ENCODE data around the gene MESP1.
"Not testable (repeated sequence)": the region's sequence is repeated elsewhere in the genome, so short reads cannot be mapped to it uniquely, and the experiment has no call there.

Gene MESP1

GRCh38 chr15:89750560-89751542 lies at the start of gene MESP1:
Gene MESP1 (minus strand): TSS chr15:89751249. CDS start chr15:89751231, 18 bp downstream.
- peak; percentile 63 to 75 for DNase-seq (ENCODE audit: low read depth in 2 of 2)

GRCh38 chr15:89799918-89800498 lies 49.0 kb upstream of the MESP1 start:
- no peak for DNase-seq (ENCODE audit: low read depth in 2 of 2)

GRCh38 chr15:89799011-89799911 lies 48.2 kb upstream of the MESP1 start:
- no peak for DNase-seq (ENCODE audit: low read depth in 2 of 2)

GRCh38 chr15:89797678-89798201 lies 46.7 kb upstream of the MESP1 start:
- DNase-seq (ENCODE audit: low read depth in 2 of 2), result no peak

- DNase-seq (ENCODE audit: low read depth in 2 of 2), result no peak
Observed at GRCh38 chr15:89795996-89796395, 44.9 kb upstream of the MESP1 start.

GRCh38 chr15:89794627-89795241 lies 43.7 kb upstream of the MESP1 start:
- no peak for DNase-seq (ENCODE audit: low read depth in 2 of 2)

GRCh38 chr15:89792106-89792805 lies 41.2 kb upstream of the MESP1 start:
- DNase-seq (ENCODE audit: low read depth in 2 of 2), result no peak

GRCh38 chr15:89790661-89791060 lies 39.6 kb upstream of the MESP1 start:
- DNase-seq (ENCODE audit: low read depth in 2 of 2), result no peak

GRCh38 chr15:89790206-89790605 lies 39.2 kb upstream of the MESP1 start:
- no peak for DNase-seq (ENCODE audit: low read depth in 2 of 2)

- DNase-seq (ENCODE audit: low read depth in 2 of 2), result not testable (repeated sequence)
Observed at GRCh38 chr15:89788585-89788984, 37.5 kb upstream of the MESP1 start.

- DNase-seq (ENCODE audit: low read depth in 2 of 2), result no peak
Observed at GRCh38 chr15:89787944-89788343, 36.9 kb upstream of the MESP1 start.

- no peak for DNase-seq (ENCODE audit: low read depth in 2 of 2)
Observed at GRCh38 chr15:89785774-89786140, 34.7 kb upstream of the MESP1 start.

GRCh38 chr15:89785064-89785773 lies 34.2 kb upstream of the MESP1 start:
- DNase-seq (ENCODE audit: low read depth in 2 of 2), result no peak

GRCh38 chr15:89784686-89784960 lies 33.6 kb upstream of the MESP1 start:
- DNase-seq (ENCODE audit: low read depth in 2 of 2), result no peak

- no peak for DNase-seq (ENCODE audit: low read depth in 2 of 2)
Observed at GRCh38 chr15:89783861-89784685, 33.0 kb upstream of the MESP1 start.

GRCh38 chr15:89783111-89783860 lies 32.2 kb upstream of the MESP1 start:
- no peak for DNase-seq (ENCODE audit: low read depth in 2 of 2)

- not testable (repeated sequence) for DNase-seq (ENCODE audit: low read depth in 2 of 2)
Observed at GRCh38 chr15:89782619-89782950, 31.5 kb upstream of the MESP1 start.

- no peak for DNase-seq (ENCODE audit: low read depth in 2 of 2)
Observed at GRCh38 chr15:89781891-89782618, 31.0 kb upstream of the MESP1 start.
